M059J (cell line): Measurements from ENCODE around the gene GALNT2. TPM values are rescaled to one million over a fixed set of nuclear protein-coding genes. Genes with fewer than 3 reads are reported as not detected.

Source experiments
- DNase-seq: peaks from one replicate; pipeline ENCODE4 v3.0.0-alpha.2; 2012; ENCODE audit warnings: low read depth
- total RNA-seq: library from RNA; depleted of rRNA; stranded (reverse); fragments of >200 nt; shearing (Covaris generic); gene quantifications from 2 replicates; pipeline ENCODE4 v1.2.3, GENCODE V29; 2014

The GALNT2 gene
- total RNA-seq, 1 experiment from 2014 or later = 65.1 TPM

DNA sequence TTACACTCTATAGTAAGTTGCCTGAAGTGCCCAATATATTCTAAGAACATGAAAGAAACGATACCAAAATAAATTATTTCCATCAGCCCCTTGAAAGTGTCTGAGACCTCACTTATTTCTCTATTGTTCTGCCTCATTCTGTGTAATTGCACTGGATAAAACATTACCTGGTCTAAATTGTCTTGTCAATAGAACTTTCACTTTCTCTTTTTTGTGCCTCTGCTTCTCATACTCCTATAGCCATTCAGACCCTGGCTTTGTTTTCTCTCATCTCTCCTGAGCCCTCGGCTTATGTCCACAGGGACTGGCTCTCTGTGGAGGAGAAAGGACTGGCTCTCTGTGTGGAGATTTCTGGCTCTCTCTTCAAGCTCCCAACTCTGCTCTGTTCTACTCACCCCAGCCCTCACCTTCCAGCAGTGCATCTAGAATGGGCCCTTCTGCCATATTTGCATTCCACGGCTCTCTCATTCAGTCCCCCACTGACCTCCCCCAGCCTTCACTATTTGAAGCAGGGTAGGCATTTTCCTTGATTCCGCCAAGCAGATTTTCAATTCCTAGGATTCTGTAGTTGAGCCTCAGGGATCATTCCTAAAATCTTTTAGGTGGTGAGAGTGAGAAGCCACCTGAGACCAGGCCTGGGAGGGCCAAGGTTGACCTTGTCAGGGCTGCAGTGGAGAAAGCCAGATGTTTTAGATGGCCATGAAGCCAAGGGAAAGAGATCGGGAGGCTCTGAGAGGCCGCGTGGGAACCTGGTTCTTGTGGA is 15.9 kb upstream of the GALNT2 start:
- DNase-seq = no peak

DNA sequence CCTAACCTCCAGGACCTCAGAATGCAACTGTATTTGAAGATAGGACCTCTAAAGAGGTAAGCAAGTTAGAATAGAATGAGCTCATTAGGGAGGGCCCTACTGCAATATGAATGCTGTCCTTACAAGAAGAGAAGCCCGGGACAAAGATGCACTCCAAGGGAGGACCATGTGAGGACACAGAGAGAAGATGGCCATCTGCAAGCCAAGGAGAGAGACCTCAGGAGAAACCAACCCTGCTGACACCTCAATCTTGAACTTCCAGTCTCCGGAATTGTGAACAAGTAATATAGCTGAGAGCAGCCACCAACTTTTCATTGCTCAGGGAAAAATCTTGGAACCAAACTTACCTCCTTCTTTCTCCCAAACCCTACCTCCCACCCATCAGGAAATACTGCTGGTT is 15.0 kb upstream of the GALNT2 start:
- DNase-seq = no peak

DNA sequence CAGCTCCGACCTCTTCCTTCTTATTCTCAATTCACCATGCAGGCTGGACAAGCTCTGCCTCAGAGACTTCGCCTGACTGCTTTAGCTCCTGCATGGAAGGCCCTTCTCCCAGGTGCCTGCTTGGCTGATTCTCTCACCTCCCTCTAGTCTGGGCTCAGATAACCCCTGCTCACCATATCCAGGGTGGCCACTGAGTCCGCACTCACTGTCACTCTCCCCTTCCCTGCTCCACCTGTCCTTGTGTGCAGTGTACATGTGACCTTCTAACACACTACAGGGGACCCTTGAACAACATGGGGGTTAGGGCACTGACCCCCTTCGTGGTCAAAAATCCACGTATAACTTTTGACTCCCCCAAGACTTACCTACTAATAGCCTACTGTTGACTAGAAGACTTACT is 14.4 kb upstream of the GALNT2 start:
- no peak for DNase-seq

GRCh38 chr1:230054092-230054749 is 12.8 kb upstream of the GALNT2 start:
- no peak for DNase-seq

DNA sequence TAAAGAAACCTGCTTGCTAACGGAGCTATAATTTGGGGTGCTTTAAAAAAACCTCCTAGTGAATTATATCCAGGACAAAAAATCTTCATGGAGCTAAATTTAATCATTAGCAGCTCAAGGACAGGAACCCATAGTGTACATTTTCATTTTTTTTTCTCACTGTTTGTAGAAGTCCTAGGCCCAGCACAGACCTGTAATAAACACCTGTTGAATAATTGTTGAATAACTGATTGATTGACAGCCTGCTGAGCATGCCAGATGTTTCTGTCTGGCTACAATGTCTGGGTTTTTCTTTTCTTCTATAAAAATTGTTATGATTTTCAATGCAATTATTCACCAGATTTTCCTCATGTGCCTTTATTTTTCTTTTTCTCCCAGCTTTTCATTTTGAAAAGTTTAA is 10.9 kb upstream of the GALNT2 start:
- DNase-seq = no peak

GRCh38 chr1:230057100-230057499 is 9.9 kb upstream of the GALNT2 start:
- DNase-seq = no peak

- DNase-seq = no peak
Observed at GRCh38 chr1:230057681-230058565, 9.1 kb upstream of the GALNT2 start.

DNA sequence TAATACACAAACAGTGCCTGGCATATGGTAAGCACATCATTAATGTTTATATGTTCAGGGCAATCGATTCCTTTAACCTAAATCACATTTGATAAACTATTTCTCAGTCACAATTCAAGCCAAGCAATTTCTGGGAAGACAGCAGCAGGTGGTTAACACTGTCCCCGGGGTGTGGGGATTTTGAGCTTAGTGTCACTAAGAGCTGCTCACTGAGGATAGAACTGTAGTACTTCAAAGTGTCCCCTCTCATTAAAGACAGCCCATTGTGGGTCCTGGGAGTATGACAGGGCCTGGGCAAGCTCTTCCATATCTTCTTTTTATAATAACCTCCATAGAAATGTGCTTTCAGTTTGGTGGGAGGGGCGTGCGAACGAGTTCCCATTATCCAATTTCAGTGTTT is 8.4 kb upstream of the GALNT2 start:
- DNase-seq = no peak

DNA sequence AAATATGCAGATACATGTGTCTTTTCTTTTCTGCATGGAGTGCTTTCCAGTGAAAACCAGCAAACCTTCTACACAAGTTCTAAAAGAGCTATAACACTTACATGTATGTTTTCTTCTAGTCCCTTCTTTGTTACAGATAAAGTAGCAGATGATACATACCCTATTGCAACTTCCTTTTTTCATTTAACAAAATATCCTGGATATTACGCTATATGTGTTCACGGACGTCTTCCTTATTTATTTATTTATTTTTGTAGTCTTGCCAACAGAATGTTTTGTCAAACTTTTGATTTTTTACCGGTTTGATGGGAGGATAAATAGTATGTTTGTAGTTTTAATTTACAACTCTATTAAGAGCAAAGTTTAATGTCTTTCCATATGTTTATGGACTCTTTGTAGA is 5.2 kb upstream of the GALNT2 start:
- no peak for DNase-seq

DNA sequence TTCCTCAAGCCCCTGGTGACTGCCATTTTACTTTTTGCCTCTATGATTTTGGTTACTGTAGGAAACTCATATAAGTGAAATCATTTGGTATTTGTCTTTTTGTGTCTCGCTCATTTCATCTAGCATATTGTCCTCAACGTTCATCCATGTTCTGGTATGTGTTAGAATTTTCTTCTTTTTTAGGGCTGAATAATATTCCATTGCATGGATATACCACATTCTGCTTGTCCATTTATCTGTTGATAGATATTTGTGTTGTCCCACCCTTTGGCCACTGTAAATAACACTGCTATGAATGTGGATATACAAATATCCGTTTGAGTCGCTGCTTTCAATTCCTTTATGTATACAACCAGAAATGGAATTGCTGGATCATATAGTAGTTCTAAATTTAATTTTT is 4.5 kb upstream of the GALNT2 start:
- DNase-seq = no peak

DNA sequence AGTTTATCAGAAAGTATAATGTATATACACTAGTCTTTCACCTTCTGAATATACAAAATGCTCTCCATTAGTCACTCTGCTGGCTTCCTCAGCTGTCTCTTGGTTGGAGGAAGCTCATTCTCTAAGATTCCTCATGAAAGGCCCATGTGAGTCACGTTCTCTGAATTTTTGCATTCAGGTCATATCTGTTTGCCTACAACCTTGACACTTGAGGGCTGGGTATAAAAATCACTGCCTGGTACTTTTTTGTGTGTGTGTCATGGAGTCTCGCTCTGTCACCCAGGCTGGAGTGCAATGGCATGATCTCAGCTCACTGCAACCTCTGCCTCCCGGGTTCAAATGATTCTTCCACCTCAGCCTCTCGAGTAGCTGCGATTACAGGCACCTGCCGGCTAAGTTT is 2.8 kb upstream of the GALNT2 start:
- no peak for DNase-seq

DNA sequence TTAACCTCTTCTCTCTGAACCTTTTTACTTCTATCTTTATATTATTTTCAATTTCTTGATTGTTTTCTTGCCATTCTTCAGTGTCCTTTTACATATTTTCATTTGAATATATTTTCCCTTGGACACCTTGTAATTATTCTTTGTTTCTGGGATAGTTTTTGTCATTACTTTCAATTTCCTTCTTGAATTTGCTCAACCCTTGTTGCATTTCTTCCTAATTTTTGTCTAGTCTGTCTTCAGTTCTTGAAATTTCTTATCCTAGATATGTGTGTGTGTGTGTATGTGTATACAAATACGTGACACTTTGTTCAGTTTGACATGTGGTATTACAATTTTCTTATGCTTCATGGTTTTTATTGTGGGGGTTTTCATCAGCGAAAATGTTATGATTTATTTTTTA is 1.9 kb upstream of the GALNT2 start:
- DNase-seq = no peak

DNA sequence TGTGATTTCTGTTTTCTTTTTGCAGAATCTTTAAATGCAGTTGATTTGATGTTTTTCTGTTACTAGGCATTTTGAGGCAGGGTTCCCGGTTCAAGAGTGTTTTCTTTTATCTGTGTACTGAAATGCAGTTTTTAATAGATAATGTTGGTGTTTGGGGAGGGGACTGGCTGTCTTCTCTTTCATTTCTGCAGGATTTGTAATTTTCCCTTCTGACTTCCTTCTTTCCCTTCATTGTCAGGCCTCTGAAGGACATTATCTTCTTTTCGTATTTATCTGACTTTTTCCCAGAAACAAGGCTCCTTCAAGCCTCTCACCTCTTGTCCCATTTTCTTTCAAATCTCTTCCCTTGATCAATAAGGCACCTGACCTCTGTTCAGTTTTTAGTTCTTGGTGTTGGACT is 1.5 kb upstream of the GALNT2 start:
- DNase-seq = no peak

GRCh38 chr1:230066031-230066430 is 1.0 kb upstream of the GALNT2 start:
- no peak for DNase-seq

GRCh38 chr1:230067419-230067870 is 407 bp downstream of the GALNT2 start:
- DNase-seq = peak; percentile 58

- peak; percentile 35 for DNase-seq
Observed at GRCh38 chr1:230067871-230068620, 1.0 kb downstream of the GALNT2 start.

DNA sequence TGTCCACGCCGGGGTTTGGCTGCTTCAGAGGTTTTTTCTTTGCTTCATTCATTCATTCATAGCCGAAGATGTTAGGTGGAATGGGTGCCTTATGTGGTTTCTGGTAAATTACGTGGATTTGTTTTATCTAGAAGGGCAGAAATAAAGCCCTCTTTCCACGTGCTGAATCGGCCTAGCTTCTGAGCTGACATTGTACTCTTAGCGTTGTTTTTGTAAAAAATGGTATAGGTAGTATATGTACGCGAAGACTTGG is 1.5 kb downstream of the GALNT2 start:
- DNase-seq = no peak

GRCh38 chr1:230068952-230069684 is 2.1 kb downstream of the GALNT2 start:
- DNase-seq = peak; percentile 44

DNA sequence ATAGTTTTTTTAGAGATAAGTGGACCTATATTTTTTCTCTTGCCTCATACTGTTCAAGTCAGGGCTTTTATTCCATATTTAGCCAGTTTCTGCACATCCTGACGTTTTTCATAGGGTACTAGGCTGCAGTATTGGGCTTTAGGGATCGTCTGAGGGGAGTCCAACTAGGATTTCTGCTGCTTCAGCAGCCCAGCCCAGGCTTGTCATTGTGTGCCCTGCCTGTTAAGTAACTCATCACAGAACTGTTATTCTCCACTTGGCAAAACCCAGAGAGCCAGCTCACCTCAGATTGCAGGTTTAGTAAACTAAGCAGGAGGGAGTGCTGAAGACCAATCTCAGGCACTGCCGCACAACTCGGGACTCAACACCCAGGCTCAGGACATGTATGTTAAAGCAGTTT is 2.8 kb downstream of the GALNT2 start:
- DNase-seq = no peak

GRCh38 chr1:230070321-230071208 is 3.5 kb downstream of the GALNT2 start:
- no peak for DNase-seq
